ENCODE data around the gene RIMS3. TPM values are rescaled to one million over a fixed set of nuclear protein-coding genes. Genes with fewer than 3 reads are reported as not detected.
A peak's percentile ranks its signal among the peaks of the same experiment; 100 is the strongest.

Gene RIMS3
- total RNA-seq, 1 experiment from 2014 or later = 2.9 TPM

- TF ChIP-seq, protein P1, sequence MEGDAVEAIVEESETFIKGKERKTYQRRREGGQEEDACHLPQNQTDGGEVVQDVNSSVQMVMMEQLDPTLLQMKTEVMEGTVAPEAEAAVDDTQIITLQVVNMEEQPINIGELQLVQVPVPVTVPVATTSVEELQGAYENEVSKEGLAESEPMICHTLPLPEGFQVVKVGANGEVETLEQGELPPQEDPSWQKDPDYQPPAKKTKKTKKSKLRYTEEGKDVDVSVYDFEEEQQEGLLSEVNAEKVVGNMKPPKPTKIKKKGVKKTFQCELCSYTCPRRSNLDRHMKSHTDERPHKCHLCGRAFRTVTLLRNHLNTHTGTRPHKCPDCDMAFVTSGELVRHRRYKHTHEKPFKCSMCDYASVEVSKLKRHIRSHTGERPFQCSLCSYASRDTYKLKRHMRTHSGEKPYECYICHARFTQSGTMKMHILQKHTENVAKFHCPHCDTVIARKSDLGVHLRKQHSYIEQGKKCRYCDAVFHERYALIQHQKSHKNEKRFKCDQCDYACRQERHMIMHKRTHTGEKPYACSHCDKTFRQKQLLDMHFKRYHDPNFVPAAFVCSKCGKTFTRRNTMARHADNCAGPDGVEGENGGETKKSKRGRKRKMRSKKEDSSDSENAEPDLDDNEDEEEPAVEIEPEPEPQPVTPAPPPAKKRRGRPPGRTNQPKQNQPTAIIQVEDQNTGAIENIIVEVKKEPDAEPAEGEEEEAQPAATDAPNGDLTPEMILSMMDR (conservative IDR thresholded peaks at IDR 0.05; ENCODE audit: low read depth, low read length) = no peak
- TF ChIP-seq EZH2 (IDR thresholded peaks at IDR 0.05; ENCODE audit: low read length, unreplicated experiment) = no peak
- no peak for TF ChIP-seq EZH2phosphoT487 (IDR thresholded peaks at IDR 0.05; ENCODE audit: borderline replicate concordance, low read length)
- intact Hi-C loops (cut with micrococcal nuclease) = loop anchor here (5.0 kb wide), 1 partner anchor 42 kb away; the partner anchor contains the start of gene RIMS3
- peaks cover 16% of the 10 kb centered on the region for H3K4me1 ChIP-seq (ENCODE audit: insufficient read depth, low read length)
- no peaks in the 10 kb centered on the region for H3K79me2 ChIP-seq (ENCODE audit: low read length)
- no peak overlapping the region for H3K4me2 ChIP-seq (ENCODE audit: low read length)
- no peaks in the 10 kb centered on the region for H3F3A ChIP-seq (ENCODE audit: low read length, unreplicated experiment)
- ATAC-seq = peak; percentile 84
- H3K27me3 ChIP-seq (ENCODE audit: low read length) = no peaks in the 10 kb centered on the region
- H3K4me3 ChIP-seq (ENCODE audit: low read length) = no peak overlapping the region
- no peaks in the 10 kb centered on the region for H3K9me2 ChIP-seq (replicated peaks; ENCODE audit: low read length)
- H4K20me1 ChIP-seq (ENCODE audit: low read length) = no peaks in the 10 kb centered on the region
- H3K27ac ChIP-seq (ENCODE audit: low read length) = no peak overlapping the region
- no peak overlapping the region for H3K9ac ChIP-seq (ENCODE audit: low read length)
- ChIA-PET POLR2A (ENCODE audit: unreplicated experiment) (no interaction called here), CTCF (interaction anchor here (0.6 to 1.0 kb wide), 4 partner anchors 25 to 148 kb away, joined by 3 to 6 read pairs (median 4); no protein-coding TSS in a partner anchor)
- peak; percentile 51 for DNase-seq
- no peaks in the 10 kb centered on the region for H3K36me3 ChIP-seq (ENCODE audit: low read depth, low read length)
- H2AFZ ChIP-seq (ENCODE audit: low read length) = no peak overlapping the region
- no peaks in the 10 kb centered on the region for H3K9me3 ChIP-seq (ENCODE audit: low read length)
- BruUV-seq (replicated peaks) = no TSS peak
Measured at GRCh38 chr1:40625476-40626382, 39.8 kb downstream of the RIMS3 start.

DNA sequence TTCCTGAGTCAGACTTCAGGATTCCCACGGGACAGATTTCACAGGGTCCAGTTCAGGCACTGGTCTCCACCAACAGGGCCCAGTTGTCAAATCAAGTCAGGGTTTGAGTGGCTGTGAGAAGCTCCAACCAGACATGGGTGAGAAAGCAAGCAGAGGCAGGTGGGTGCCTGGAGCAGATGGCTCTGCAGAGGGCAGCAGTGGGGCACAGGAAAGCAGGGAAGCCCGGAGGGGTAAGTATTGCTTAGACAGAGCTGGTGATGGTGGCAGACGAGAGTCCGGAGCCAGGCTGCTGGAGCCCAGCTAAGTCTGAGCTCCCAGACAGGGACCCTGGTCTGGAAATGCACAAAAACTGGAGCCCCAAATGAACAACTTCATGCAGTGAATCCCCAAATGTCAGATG is 40.4 kb downstream of the RIMS3 start:
- ChIA-PET POLR2A (ENCODE audit: unreplicated experiment) (no interaction called here), CTCF (interaction anchor here (0.6 to 1.0 kb wide), 4 partner anchors 25 to 149 kb away, joined by 3 to 6 read pairs (median 4); no protein-coding TSS in a partner anchor)
- Histone ChIP-seq H3K27ac (ENCODE audit: low read length) (no peak overlapping the region), H3K36me3 (ENCODE audit: low read depth, low read length) (no peaks in the 10 kb centered on the region), H3K9me3 (ENCODE audit: low read length) (no peaks in the 10 kb centered on the region), H2AFZ (ENCODE audit: low read length) (no peak overlapping the region), H3K4me2 (ENCODE audit: low read length) (no peak overlapping the region), H3K27me3 (ENCODE audit: low read length) (no peaks in the 10 kb centered on the region), H3K4me3 (ENCODE audit: low read length) (no peak overlapping the region), H3F3A (ENCODE audit: low read length, unreplicated experiment) (no peaks in the 10 kb centered on the region), H3K79me2 (ENCODE audit: low read length) (no peaks in the 10 kb centered on the region), H4K20me1 (ENCODE audit: low read length) (no peaks in the 10 kb centered on the region), H3K9ac (ENCODE audit: low read length) (no peak overlapping the region), H3K4me1 (ENCODE audit: insufficient read depth, low read length) (peaks cover 16% of the 10 kb centered on the region), H3K9me2 (replicated peaks; ENCODE audit: low read length) (no peaks in the 10 kb centered on the region)
- TF ChIP-seq EZH2 (IDR thresholded peaks at IDR 0.05; ENCODE audit: low read length, unreplicated experiment) (no peak), EZH2phosphoT487 (IDR thresholded peaks at IDR 0.05; ENCODE audit: borderline replicate concordance, low read length) (no peak)
- TF ChIP-seq, protein P1 (conservative IDR thresholded peaks at IDR 0.05; ENCODE audit: low read depth, low read length) = peak; percentile 66
- intact Hi-C loops (cut with micrococcal nuclease) = loop anchor here (5.0 kb wide), 1 partner anchor 42 kb away; the partner anchor contains the start of gene RIMS3
- no TSS peak for BruUV-seq (replicated peaks)
- DNase-seq = peak; percentile 48
- ATAC-seq = peak; percentile 85
